GM12891 (cell line): ENCODE results near the gene FBXL7.

ENCODE experiments used
- POLR2A ChIP-seq: IDR thresholded peaks from 2 replicates; pipeline ENCODE4 v1.6.1; 2011; ENCODE audit warnings: low read depth, low read length, control low read depth
- POLR2AphosphoS5 ChIP-seq: IDR thresholded peaks from 2 replicates; pipeline ENCODE4 v1.6.1; 2011; ENCODE audit warnings: low read depth, low read length, control low read depth
- TAF1 ChIP-seq: IDR thresholded peaks from 2 replicates; pipeline ENCODE4 v1.6.1; 2011; ENCODE audit warnings: low read depth, low read length, control low read depth

- TF ChIP-seq TAF1 (no peak), POLR2A (no peak), POLR2AphosphoS5 (no peak)
These were observed 5.0 kb upstream of the FBXL7 start for GRCh38 chr5:15495026-15495425.
